Measurements from ENCODE around the gene RASD2. TPM values are rescaled to one million over a fixed set of nuclear protein-coding genes. Genes with fewer than 3 reads are reported as not detected.

Gene RASD2
- total and polyA plus RNA-seq, 8 donors = 0.13 to 1.3 (median 0.17) TPM

GRCh38 chr22:35576671-35577070 lies 36.0 kb downstream of the RASD2 start:
- TF ChIP-seq CTCF (IDR thresholded peaks at IDR 0.05) = no peak
- H3K4me3 ChIP-seq = no peak overlapping the region
- intact Hi-C loops (cut with DNase I) = no loop called here
- H3K27ac ChIP-seq = no peak overlapping the region
- ATAC-seq (no peak), DNase-seq (peak in 1 of 4 donors; percentile 56)
- H3K36me3 ChIP-seq = no peaks in the 10 kb centered on the region
- H3K27me3 ChIP-seq = no peaks in the 10 kb centered on the region
- H3K4me1 ChIP-seq = no peaks in the 10 kb centered on the region
- no peaks in the 10 kb centered on the region for H3K9me3 ChIP-seq

- ATAC-seq (no peak), DNase-seq (no peak)
- intact Hi-C loops (cut with DNase I) = no loop called here
- Histone ChIP-seq H3K27ac (no peak overlapping the region), H3K4me3 (no peak overlapping the region), H3K4me1 (no peaks in the 10 kb centered on the region), H3K9me3 (no peaks in the 10 kb centered on the region), H3K36me3 (no peaks in the 10 kb centered on the region), H3K27me3 (no peaks in the 10 kb centered on the region)
- no peak for TF ChIP-seq CTCF (IDR thresholded peaks at IDR 0.05)
These were observed 37.4 kb downstream of the RASD2 start for GRCh38 chr22:35577799-35578659.

GRCh38 chr22:35578836-35579575 lies 38.4 kb downstream of the RASD2 start:
- H3K27ac ChIP-seq = no peak overlapping the region
- no peaks in the 10 kb centered on the region for H3K36me3 ChIP-seq
- no peak overlapping the region for H3K4me3 ChIP-seq
- no peak for TF ChIP-seq CTCF (IDR thresholded peaks at IDR 0.05)
- no peaks in the 10 kb centered on the region for H3K4me1 ChIP-seq
- intact Hi-C loops (cut with DNase I) = no loop called here
- ATAC-seq (no peak), DNase-seq (no peak)
- no peaks in the 10 kb centered on the region for H3K9me3 ChIP-seq
- H3K27me3 ChIP-seq = no peaks in the 10 kb centered on the region

GRCh38 chr22:35580351-35581022 lies 39.9 kb downstream of the RASD2 start:
- Histone ChIP-seq H3K4me3 (no peak overlapping the region), H3K4me1 (no peaks in the 10 kb centered on the region), H3K27me3 (no peaks in the 10 kb centered on the region), H3K36me3 (no peaks in the 10 kb centered on the region), H3K9me3 (no peaks in the 10 kb centered on the region), H3K27ac (no peak overlapping the region)
- intact Hi-C loops (cut with DNase I) = no loop called here
- no peak for TF ChIP-seq CTCF (IDR thresholded peaks at IDR 0.05)
- no peak for ATAC-seq
- DNase-seq = no peak

- intact Hi-C loops (cut with DNase I) = no loop called here
- DNase-seq = no peak
These were observed 40.4 kb downstream of the RASD2 start for GRCh38 chr22:35581023-35581413.

More at GRCh38 chr22:35581023-35581413, 40.4 kb downstream of the RASD2 start:
- Histone ChIP-seq H3K9me3 (no peaks in the 10 kb centered on the region), H3K27me3 (no peaks in the 10 kb centered on the region), H3K4me1 (no peaks in the 10 kb centered on the region), H3K36me3 (no peaks in the 10 kb centered on the region), H3K27ac (no peak overlapping the region), H3K4me3 (no peak overlapping the region)
- no peak for TF ChIP-seq CTCF (IDR thresholded peaks at IDR 0.05)
- ATAC-seq = no peak

Measured in left lung (tissue), 10 donors.